Adrenal gland (tissue), 12 donors: ENCODE measurements around the gene KIF26B. TPM values are rescaled to one million over a fixed set of nuclear protein-coding genes. Genes with fewer than 3 reads are reported as not detected.

Experiments
- DNase-seq, 7 donors: peaks; one replicate each; pipeline ENCODE4 v3.0.0-alpha.2; 2019 to 2020
- H3K27ac ChIP-seq, 5 donors: fragments of 200-600 bp; sonication (generic) in 4 of 5; 1 replicate in 3 of 5; 2 replicates in 2 of 5; pipeline versions ENCODE4 v1.5.1 to v1.8.0; 2016 to 2020; ENCODE audit warnings: mild to moderate bottlenecking in 1 of 5
- H3K27me3 ChIP-seq: fragments of 200-600 bp; 2 replicates; pipeline ENCODE4 v1.8.0; 2021
- H3K36me3 ChIP-seq, 2 donors: fragments of 200-600 bp; replicated peaks in 1 of 2; 1 replicate in 1 of 2; 2 replicates in 1 of 2; pipeline versions ENCODE4 v1.5.1 to v1.8.0; 2018 to 2022
- H3K4me1 ChIP-seq, 2 donors: fragments of 200-600 bp; replicated peaks in 1 of 2; 1 replicate in 1 of 2; 2 replicates in 1 of 2; pipeline versions ENCODE4 v1.5.1 to v1.8.0; 2018 to 2021
- H3K4me3 ChIP-seq, 4 donors: fragments of 200-600 bp; sonication (generic) in 3 of 4; one replicate each; pipeline ENCODE4 v1.5.1; 2016 to 2018
- H3K9me3 ChIP-seq, 3 donors: fragments of 200-600 bp; sonication (generic) in 1 of 3; replicated peaks in 1 of 3; 1 replicate in 2 of 3; 2 replicates in 1 of 3; pipeline versions ENCODE4 v1.5.1 to v1.8.0; 2016 to 2021
- POLR2A ChIP-seq, 2 donors: fragments of 450-650 bp; IDR thresholded peaks; one replicate each; pipeline ENCODE4 v1.6.1; 2017; ENCODE audit warnings: antibody characterized with exemption in 2 of 2, mild to moderate bottlenecking in 2 of 2, moderate library complexity in 1 of 2
- WGBS, 4 donors: extraction: QIAGEN DNeasy Blood & Tissue Kit in 2 of 4; methylation state at CpG; one replicate each; pipeline versions ENCODE4 v1.1.5 to v1.1.7; 2013 to 2017; 5-methylcytosine and 5-hydroxymethylcytosine counted together
- intact Hi-C, 2 donors: fragments of 100-400 bp; cut with DNase I; formaldehyde crosslinking; loops; one replicate each; pipeline versions ENCODE4 v1.14.1 to v1.15.0; 2022 to 2023
- polyA plus RNA-seq, 3 donors: library from polyadenylated mRNA; stranded (reverse); fragments of 200-250 nt in 2 of 3; fragments of 350-450 nt in 1 of 3; fragmentation: Illumina TruSeq in 1 of 3; extraction: RNeasy Lipid Tissue Mini Kit (QIAGEN cat#74804) in 1 of 3; gene quantifications; one replicate each; pipeline ENCODE4 v1.2.3, GENCODE V29; 2013 to 2014
- total RNA-seq, 9 donors: library from RNA; depleted of rRNA in 4 of 9; stranded (reverse); fragments of >200 nt in 4 of 9; fragments of 120-200 nt in 1 of 9; fragmentation: NEBNext Ultra II Directional in 1 of 9; extraction: Animal tissue kit (Norgen Biotek cat#: 25700) in 1 of 9; gene quantifications; one replicate each; pipeline versions ENCODE4 v1.1.0 to v1.2.4, GENCODE V29; 2013 to 2023
- TF ChIP-seq, protein P1 (sequence below), 6 experiments: fragments of 450-650 bp in 4 of 6; fragments of 200-600 bp in 2 of 6; sonication (generic) in 1 of 6; IDR thresholded peaks; 1 replicate in 5 of 6; 2 replicates in 1 of 6; pipeline versions ENCODE4 v1.5.1 to v1.8.0; 2016 to 2021; ENCODE audit warnings: antibody characterized with exemption in 6 of 6, mild to moderate bottlenecking in 2 of 6, moderate library complexity in 1 of 6
- donor health status: healthy with polysubstance abuse.
- donor health status: Bipolar disorder and iron deficiency.
- donor health status: DM: yes; HTN: yes; CAD: no.
- donor health status: DM: no; HTN: no; CAD: no.
- donor health status: DM: no; HTN: no; CAD: no.
- donor health status: DM: yes; HTN: yes; CAD: no.

The KIF26B gene
- total and polyA plus RNA-seq, 12 donors: 0.20 to 4.6 (median 2.6) TPM

- Histone ChIP-seq H3K4me3 (no peak overlapping the region), H3K27ac (no peak overlapping the region), H3K4me1 (no peaks in the 10 kb centered on the region), H3K27me3 (no peaks in the 10 kb centered on the region), H3K36me3 (no peaks in the 10 kb centered on the region), H3K9me3 (no peaks in the 10 kb centered on the region)
- WGBS, 4 donors: 65 to 72% (median 69%) methylated on average over 21 of the region's 21 CpGs
- no peak for DNase-seq
- TF ChIP-seq, protein P1, sequence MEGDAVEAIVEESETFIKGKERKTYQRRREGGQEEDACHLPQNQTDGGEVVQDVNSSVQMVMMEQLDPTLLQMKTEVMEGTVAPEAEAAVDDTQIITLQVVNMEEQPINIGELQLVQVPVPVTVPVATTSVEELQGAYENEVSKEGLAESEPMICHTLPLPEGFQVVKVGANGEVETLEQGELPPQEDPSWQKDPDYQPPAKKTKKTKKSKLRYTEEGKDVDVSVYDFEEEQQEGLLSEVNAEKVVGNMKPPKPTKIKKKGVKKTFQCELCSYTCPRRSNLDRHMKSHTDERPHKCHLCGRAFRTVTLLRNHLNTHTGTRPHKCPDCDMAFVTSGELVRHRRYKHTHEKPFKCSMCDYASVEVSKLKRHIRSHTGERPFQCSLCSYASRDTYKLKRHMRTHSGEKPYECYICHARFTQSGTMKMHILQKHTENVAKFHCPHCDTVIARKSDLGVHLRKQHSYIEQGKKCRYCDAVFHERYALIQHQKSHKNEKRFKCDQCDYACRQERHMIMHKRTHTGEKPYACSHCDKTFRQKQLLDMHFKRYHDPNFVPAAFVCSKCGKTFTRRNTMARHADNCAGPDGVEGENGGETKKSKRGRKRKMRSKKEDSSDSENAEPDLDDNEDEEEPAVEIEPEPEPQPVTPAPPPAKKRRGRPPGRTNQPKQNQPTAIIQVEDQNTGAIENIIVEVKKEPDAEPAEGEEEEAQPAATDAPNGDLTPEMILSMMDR (IDR thresholded peaks at IDR 0.05): no peak
- no peak for TF ChIP-seq POLR2A (IDR thresholded peaks at IDR 0.05)
- intact Hi-C loops: loop anchor here in 1 of 2 donors (5.0 kb wide), 1 partner anchor 719 kb away; no protein-coding TSS in a partner anchor
Observed at GRCh38 chr1:245173446-245174211, 18.8 kb downstream of the KIF26B start.

DNA sequence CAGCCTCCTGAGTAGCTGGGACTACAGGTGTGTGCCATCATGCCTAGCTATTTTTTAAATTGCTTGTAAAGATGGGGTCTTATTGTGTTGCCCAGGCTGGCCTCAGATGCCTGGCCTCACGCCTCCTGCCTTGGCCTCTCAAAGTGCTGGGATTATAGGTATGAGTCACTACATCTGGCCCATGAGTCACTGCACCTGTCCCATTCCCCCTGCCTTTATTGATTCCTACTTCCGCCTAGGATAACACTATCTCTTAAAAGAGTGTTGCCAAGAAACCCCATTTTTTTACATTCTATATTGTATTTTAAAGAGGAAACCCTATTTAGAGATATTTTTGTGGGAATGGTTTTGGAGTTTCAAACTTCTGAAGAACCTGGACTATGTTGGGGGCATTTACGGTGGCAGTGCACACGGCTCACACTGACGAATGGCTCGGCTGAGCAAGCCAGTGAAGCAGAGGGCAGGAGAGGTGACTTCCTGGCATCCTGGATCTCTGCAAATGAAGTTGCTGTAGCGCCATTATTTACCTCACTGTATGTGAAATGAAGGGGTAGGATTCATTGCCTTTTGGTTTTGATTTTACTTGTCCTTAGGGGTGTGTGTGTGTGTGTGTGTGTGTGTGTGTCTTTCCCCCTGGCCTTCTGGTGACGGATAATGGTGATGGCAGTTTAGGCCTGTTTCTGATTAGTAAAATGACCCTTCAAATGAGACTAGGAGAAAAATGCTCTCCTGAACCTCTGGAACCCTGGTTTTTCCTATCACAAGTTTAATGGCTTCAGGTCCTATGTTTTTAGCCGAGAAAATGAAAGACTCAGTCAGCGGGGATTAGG, 22.5 kb downstream of the KIF26B start:
- no peaks in the 10 kb centered on the region for H3K9me3 ChIP-seq
- 87 to 91% (median 89%) methylated on average over 10 of the region's 10 CpGs for WGBS, 4 donors
- intact Hi-C loops: no loop called here
- H3K4me3 ChIP-seq: no peak overlapping the region
- no peak overlapping the region for H3K27ac ChIP-seq
- no peaks in the 10 kb centered on the region for H3K4me1 ChIP-seq
- TF ChIP-seq, protein P1 (IDR thresholded peaks at IDR 0.05): no peak
- no peak for TF ChIP-seq POLR2A (IDR thresholded peaks at IDR 0.05)
- DNase-seq: no peak
- H3K36me3 ChIP-seq: no peaks in the 10 kb centered on the region
- H3K27me3 ChIP-seq: no peaks in the 10 kb centered on the region

DNA sequence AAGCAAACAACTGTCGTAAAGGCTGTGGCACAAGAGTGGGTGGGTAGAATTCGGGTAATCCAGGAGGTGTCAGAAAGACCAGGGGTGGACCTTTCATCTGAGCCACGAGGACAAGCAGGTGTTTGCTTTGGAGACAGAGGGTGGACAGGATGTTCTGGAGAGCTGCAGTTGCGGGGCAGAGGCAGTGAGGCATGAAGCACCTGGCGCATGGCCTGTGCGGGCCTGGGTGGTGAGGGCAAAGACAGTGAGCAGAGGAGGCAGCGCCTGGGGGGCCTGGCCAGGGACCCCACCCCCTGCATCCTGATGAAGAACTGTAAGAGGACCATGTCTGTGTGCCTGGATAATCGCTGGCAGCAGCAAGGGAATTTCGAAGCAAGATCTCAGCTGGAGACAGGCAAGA, 24.9 kb downstream of the KIF26B start:
- Histone ChIP-seq H3K4me3 (no peak overlapping the region), H3K27me3 (no peaks in the 10 kb centered on the region), H3K4me1 (no peaks in the 10 kb centered on the region), H3K27ac (no peak overlapping the region), H3K9me3 (no peaks in the 10 kb centered on the region), H3K36me3 (no peaks in the 10 kb centered on the region)
- WGBS, 4 donors: 76 to 85% (median 79%) methylated on average over 9 of the region's 9 CpGs
- intact Hi-C loops: no loop called here
- TF ChIP-seq, protein P1 (IDR thresholded peaks at IDR 0.05): no peak
- no peak for TF ChIP-seq POLR2A (IDR thresholded peaks at IDR 0.05)
- no peak for DNase-seq

GRCh38 chr1:245180496-245181157, 25.8 kb downstream of the KIF26B start:
- 54 to 68% (median 62%) methylated on average over 6 of the region's 6 CpGs for WGBS, 4 donors
- no peak for TF ChIP-seq POLR2A (IDR thresholded peaks at IDR 0.05)
- TF ChIP-seq, protein P1 (IDR thresholded peaks at IDR 0.05): no peak

More at GRCh38 chr1:245180496-245181157, 25.8 kb downstream of the KIF26B start:
- Histone ChIP-seq H3K4me1 (no peaks in the 10 kb centered on the region), H3K36me3 (no peaks in the 10 kb centered on the region), H3K27ac (no peak overlapping the region), H3K27me3 (no peaks in the 10 kb centered on the region), H3K9me3 (no peaks in the 10 kb centered on the region), H3K4me3 (no peak overlapping the region)
- intact Hi-C loops: no loop called here
- peak in 1 of 7 donors; percentile 7 for DNase-seq
